Left ventricle myocardium superior (tissue), 1 donor: ENCODE data around the gene MAPKAPK5. TPM values are rescaled to one million over a fixed set of nuclear protein-coding genes. Genes with fewer than 3 reads are reported as not detected.
"Not testable (repeated sequence)": the region's sequence is repeated elsewhere in the genome, so short reads cannot be mapped to it uniquely, and the experiment has no call there.

Experiments used
- ATAC-seq: fragments of 200-7000 bp; cut with Tn5 transposase; one replicate; pipeline ENCODE4 v1.9.1; 2020; ENCODE audit warnings: mild to moderate bottlenecking, moderate library complexity
- DNase-seq: peaks from one replicate; pipeline ENCODE4 v3.0.0-alpha.2; 2020
- intact Hi-C: fragments of 100-400 bp; cut with micrococcal nuclease; formaldehyde crosslinking; loops from one replicate; pipeline ENCODE4 v1.11.0; 2022
- microRNA-seq: library from miRNA; unstranded; fragments of <30 nt; microRNA quantifications from one replicate; pipeline ENCODE4 v1.2.0, GENCODE V29; 2020; ENCODE audit warnings: borderline number of aligned reads
- total RNA-seq: library from RNA; stranded (reverse); fragmentation: NEBNext Ultra II Directional; extraction: Animal tissue kit (Norgen Biotek cat#: 25700); gene quantifications from one replicate; pipeline ENCODE4 v1.2.1, GENCODE V29; 2021
- donor health status: DM: no; HTN: yes; CAD: no; lungs with severe emphysema.

MAPKAPK5 gene
- total RNA-seq, 1 donor from 2014 or later, result 24.8 TPM

GRCh38 chr12:111937429-111937828, 95.4 kb downstream of the MAPKAPK5 start:
- DNase-seq (no peak), ATAC-seq (peak; percentile 84)
- intact Hi-C loops, result no loop called here

GRCh38 chr12:111942557-111942956, 100.5 kb downstream of the MAPKAPK5 start:
- no peak for ATAC-seq
- intact Hi-C loops, result loop anchor here (10.0 kb wide), 1 partner anchor 72 kb away; the partner anchor contains the start of genes ERP29 and TMEM116
- no peak for DNase-seq

- DNase-seq (no peak), ATAC-seq (no peak)
- intact Hi-C loops, result loop anchor here (10.0 kb wide), 1 partner anchor 71 kb away; the partner anchor contains the start of genes ERP29 and TMEM116
These were observed 101.9 kb downstream of the MAPKAPK5 start for GRCh38 chr12:111943929-111944328.

- DNase-seq, intact Hi-C loops, ATAC-seq: not testable (repeated sequence)
These were observed 109.1 kb downstream of the MAPKAPK5 start for GRCh38 chr12:111950961-111951676.

Small RNA genes lying within 50 kb of the gene (microRNA-seq; reads per million reads assigned to microRNA genes)
- gene MIR6761, result not detected

Other genes starting within 250 kb of the MAPKAPK5 start
- 57.3 TPM for gene ATXN2, start 242.9 kb upstream of the MAPKAPK5 start, total RNA-seq
- 16.4 TPM for gene BRAP, start 156.3 kb upstream of the MAPKAPK5 start, total RNA-seq
- gene ACAD10, start 156.2 kb upstream of the MAPKAPK5 start, total RNA-seq, result 35.8 TPM
- gene ALDH2, start 75.3 kb upstream of the MAPKAPK5 start, total RNA-seq, result 410 TPM
- 49.3 TPM for gene TMEM116, start 170.9 kb downstream of the MAPKAPK5 start, total RNA-seq
- gene ERP29, start 171.2 kb downstream of the MAPKAPK5 start, total RNA-seq, result 55.0 TPM